Glutamatergic neuron (in vitro differentiated cells): ENCODE data around the gene PIWIL1. TPM values are rescaled to one million over a fixed set of nuclear protein-coding genes. Genes with fewer than 3 reads are reported as not detected.

ENCODE experiments used
- DNase-seq: peaks from one replicate; pipeline ENCODE4 v3.0.0; 2022
- H3K27ac Mint-ChIP-seq: one replicate; pipeline ENCODE4 v1.8.0; 2020; ENCODE audit warnings: mild to moderate bottlenecking, mixed read lengths, inconsistent platforms; ENCODE audit not compliant: unreplicated experiment
- H3K27me3 Mint-ChIP-seq: one replicate; pipeline ENCODE4 v1.8.0; 2020; ENCODE audit warnings: mild to moderate bottlenecking, moderate library complexity, mixed read lengths, inconsistent platforms; ENCODE audit not compliant: unreplicated experiment
- H3K36me3 Mint-ChIP-seq: one replicate; pipeline ENCODE4 v1.8.0; 2020; ENCODE audit warnings: mild to moderate bottlenecking, mixed read lengths, inconsistent platforms; ENCODE audit not compliant: unreplicated experiment
- H3K4me1 Mint-ChIP-seq: one replicate; pipeline ENCODE4 v1.8.0; 2020; ENCODE audit warnings: mild to moderate bottlenecking, low read depth, mixed read lengths, inconsistent platforms; ENCODE audit not compliant: unreplicated experiment
- H3K4me3 Mint-ChIP-seq: one replicate; pipeline ENCODE4 v1.8.0; 2020; ENCODE audit warnings: mild to moderate bottlenecking, mixed read lengths, inconsistent platforms; ENCODE audit not compliant: unreplicated experiment
- H3K9me3 Mint-ChIP-seq: one replicate; pipeline ENCODE4 v1.8.0; 2020; ENCODE audit warnings: mild to moderate bottlenecking, moderate library complexity, mixed read lengths, inconsistent platforms; ENCODE audit not compliant: unreplicated experiment
- CTCF ChIP-seq: fragments of 200-600 bp; sonication (generic); IDR thresholded peaks from one replicate; pipeline ENCODE4 v1.5.0; 2021; ENCODE audit not compliant: partially characterized antibody, unreplicated experiment
- total RNA-seq: library from RNA; stranded (reverse); fragmentation: NEBNext Ultra II Directional; extraction: Animal tissue kit (Norgen Biotek cat#: 25700); gene quantifications from one replicate; pipeline ENCODE4 v1.2.1, GENCODE V29; 2021; ENCODE audit not compliant: unreplicated experiment

Gene PIWIL1
- total RNA-seq, 1 donor from 2014 or later, result not detected

DNA sequence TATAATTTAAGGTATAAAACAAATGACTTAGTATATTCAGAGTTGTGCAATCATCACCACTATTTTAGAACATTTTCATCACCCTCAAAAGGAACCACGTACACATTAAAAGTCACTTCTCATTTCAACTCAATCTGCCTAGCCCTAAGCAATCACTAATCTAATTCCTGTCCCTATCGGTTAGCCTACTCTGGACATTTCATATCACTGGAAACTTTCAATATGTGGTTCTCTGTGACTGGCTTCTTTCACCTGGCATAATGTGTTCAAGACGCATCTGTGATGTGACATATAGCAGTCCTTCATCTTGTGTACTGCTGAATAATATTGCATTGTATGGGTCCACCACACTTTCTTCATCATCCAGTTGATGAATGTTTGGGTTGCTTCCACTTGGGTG is 15.4 kb upstream of the PIWIL1 start:
- H3K27me3 Mint-ChIP-seq, result no peaks in the 10 kb centered on the region
- H3K4me1 Mint-ChIP-seq, result no peaks in the 10 kb centered on the region
- H3K9me3 Mint-ChIP-seq, result no peaks in the 10 kb centered on the region
- H3K27ac Mint-ChIP-seq, result no peak overlapping the region
- DNase-seq, result no peak
- no peak overlapping the region for H3K4me3 Mint-ChIP-seq
- TF ChIP-seq CTCF, result no peak
- no peaks in the 10 kb centered on the region for H3K36me3 Mint-ChIP-seq

GRCh38 chr12:130330685-130331084 is 7.0 kb upstream of the PIWIL1 start:
- DNase-seq, result no peak
- TF ChIP-seq CTCF, result no peak
- Mint-ChIP-seq H3K4me3 (no peak overlapping the region), H3K4me1 (no peaks in the 10 kb centered on the region), H3K27ac (no peak overlapping the region), H3K9me3 (peaks cover 4% of the 10 kb centered on the region), H3K36me3 (peaks cover 5% of the 10 kb centered on the region), H3K27me3 (peaks cover 2% of the 10 kb centered on the region)

DNA sequence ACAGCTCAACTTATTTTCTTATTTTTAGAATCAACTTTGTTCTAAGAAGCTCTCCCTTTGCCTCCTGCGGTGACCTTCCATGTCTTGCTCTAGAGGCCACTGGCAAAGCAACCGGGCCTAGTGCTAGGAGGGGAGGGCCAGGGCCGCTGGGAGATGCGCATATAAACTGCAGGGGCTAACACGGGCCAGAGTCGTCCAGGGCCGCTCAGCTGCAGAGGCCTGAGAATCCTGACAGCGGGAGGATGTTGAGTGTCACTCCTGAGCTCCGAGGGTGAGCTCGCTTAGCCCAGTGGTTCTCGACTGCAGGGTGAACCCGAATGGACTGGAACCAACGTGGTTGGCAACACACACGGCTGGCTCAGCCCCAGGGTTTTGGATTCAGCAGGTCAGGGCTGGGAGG is 6.5 kb upstream of the PIWIL1 start:
- no peak overlapping the region for H3K27ac Mint-ChIP-seq
- H3K27me3 Mint-ChIP-seq, result peaks cover 2% of the 10 kb centered on the region
- peaks cover 5% of the 10 kb centered on the region for H3K36me3 Mint-ChIP-seq
- peaks cover 4% of the 10 kb centered on the region for H3K9me3 Mint-ChIP-seq
- no peaks in the 10 kb centered on the region for H3K4me1 Mint-ChIP-seq
- TF ChIP-seq CTCF, result no peak
- DNase-seq, result no peak
- H3K4me3 Mint-ChIP-seq, result no peak overlapping the region

- Mint-ChIP-seq H3K27me3 (peaks cover 2% of the 10 kb centered on the region), H3K4me1 (no peaks in the 10 kb centered on the region), H3K27ac (no peak overlapping the region), H3K36me3 (peaks cover 5% of the 10 kb centered on the region), H3K9me3 (peaks cover 4% of the 10 kb centered on the region), H3K4me3 (no peak overlapping the region)
- no peak for DNase-seq
- TF ChIP-seq CTCF, result peak; percentile 14
These were observed 4.3 kb upstream of the PIWIL1 start for GRCh38 chr12:130333341-130333740.

- H3K4me1 Mint-ChIP-seq, result no peaks in the 10 kb centered on the region
- no peak overlapping the region for H3K27ac Mint-ChIP-seq
- H3K9me3 Mint-ChIP-seq, result peaks cover 4% of the 10 kb centered on the region
- H3K36me3 Mint-ChIP-seq, result peaks cover 5% of the 10 kb centered on the region
- peaks cover 2% of the 10 kb centered on the region for H3K27me3 Mint-ChIP-seq
- no peak for DNase-seq
- TF ChIP-seq CTCF, result no peak
- H3K4me3 Mint-ChIP-seq, result no peak overlapping the region
These were observed 3.3 kb upstream of the PIWIL1 start for GRCh38 chr12:130334399-130334798.
